Stimulated activated naive B cell treated with anti-CD40 and anti-IgM and Interleukin-4, amounts not matched to agents 10 μg/mL and 1 μg/mL and 100 μg/mL, for 72 hours (primary cell): ENCODE results near the gene HSPB1.
"Not testable (repeated sequence)": the region's sequence is repeated elsewhere in the genome, so short reads cannot be mapped to it uniquely, and the experiment has no call there.

Experiments
- ATAC-seq, 2 donors: fragments of 150-1000 bp; cut with Tn5 transposase; replicated peaks; 2 replicates each; pipeline ENCODE4 v1.10.0; 2021; ENCODE audit warnings: moderate library complexity in 1 of 2
- DNase-seq: peaks from one replicate; pipeline ENCODE4 v3.0.0; 2021
- H3K27ac Mint-ChIP-seq: one replicate; pipeline ENCODE4 v1.8.0; 2022; ENCODE audit warnings: mild to moderate bottlenecking, mixed read lengths
- H3K27me3 Mint-ChIP-seq, 2 donors: one replicate each; pipeline ENCODE4 v1.8.0; 2022; ENCODE audit warnings: mixed read lengths in 2 of 2
- H3K36me3 Mint-ChIP-seq, 2 donors: one replicate each; pipeline ENCODE4 v1.8.0; 2022; ENCODE audit warnings: mixed read lengths in 2 of 2, mild to moderate bottlenecking in 1 of 2
- H3K4me1 Mint-ChIP-seq, 2 donors: one replicate each; pipeline ENCODE4 v1.8.0; 2022; ENCODE audit warnings: mixed read lengths in 2 of 2, mild to moderate bottlenecking in 1 of 2
- H3K4me3 Mint-ChIP-seq, 2 donors: one replicate each; pipeline ENCODE4 v1.8.0; 2022; ENCODE audit warnings: mild to moderate bottlenecking in 2 of 2, mixed read lengths in 2 of 2, moderate library complexity in 1 of 2
- H3K9me3 Mint-ChIP-seq, 2 donors: one replicate each; pipeline ENCODE4 v1.8.0; 2022; ENCODE audit warnings: mixed read lengths in 2 of 2, mild to moderate bottlenecking in 1 of 2

HSPB1 gene

DNA sequence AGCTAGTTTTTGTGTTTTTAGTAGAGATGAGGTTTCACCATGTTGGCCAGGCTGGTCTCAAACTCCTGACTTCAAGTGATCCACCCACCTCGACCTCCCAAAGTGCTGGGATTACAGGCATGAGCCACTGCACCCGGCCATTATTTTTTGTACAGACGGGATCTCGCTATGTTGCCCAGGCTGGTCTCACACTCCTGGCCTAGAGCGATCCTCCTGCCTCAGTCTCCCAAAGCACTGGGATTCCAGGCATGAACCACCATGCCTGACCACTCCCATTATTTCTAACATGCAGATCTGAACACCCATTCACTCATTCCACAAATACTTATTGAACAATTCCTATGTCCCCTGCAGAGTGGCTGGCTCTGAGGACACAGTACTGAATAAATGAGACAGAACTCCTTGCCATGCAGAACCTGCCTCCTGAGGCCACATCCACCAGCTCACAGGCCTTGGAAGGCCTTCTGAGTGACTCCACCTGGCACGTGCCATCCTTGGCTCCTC, 11.6 kb upstream of the HSPB1 start:
- not testable (repeated sequence) for ATAC-seq, H3K36me3 Mint-ChIP-seq, DNase-seq, H3K27ac Mint-ChIP-seq, H3K4me3 Mint-ChIP-seq, H3K9me3 Mint-ChIP-seq
- peaks cover 11 to 26% of the 10 kb centered on the region in 2 donors for H3K4me1 Mint-ChIP-seq
- H3K27me3 Mint-ChIP-seq, result peaks cover 13 to 26% of the 10 kb centered on the region in 2 donors

DNA sequence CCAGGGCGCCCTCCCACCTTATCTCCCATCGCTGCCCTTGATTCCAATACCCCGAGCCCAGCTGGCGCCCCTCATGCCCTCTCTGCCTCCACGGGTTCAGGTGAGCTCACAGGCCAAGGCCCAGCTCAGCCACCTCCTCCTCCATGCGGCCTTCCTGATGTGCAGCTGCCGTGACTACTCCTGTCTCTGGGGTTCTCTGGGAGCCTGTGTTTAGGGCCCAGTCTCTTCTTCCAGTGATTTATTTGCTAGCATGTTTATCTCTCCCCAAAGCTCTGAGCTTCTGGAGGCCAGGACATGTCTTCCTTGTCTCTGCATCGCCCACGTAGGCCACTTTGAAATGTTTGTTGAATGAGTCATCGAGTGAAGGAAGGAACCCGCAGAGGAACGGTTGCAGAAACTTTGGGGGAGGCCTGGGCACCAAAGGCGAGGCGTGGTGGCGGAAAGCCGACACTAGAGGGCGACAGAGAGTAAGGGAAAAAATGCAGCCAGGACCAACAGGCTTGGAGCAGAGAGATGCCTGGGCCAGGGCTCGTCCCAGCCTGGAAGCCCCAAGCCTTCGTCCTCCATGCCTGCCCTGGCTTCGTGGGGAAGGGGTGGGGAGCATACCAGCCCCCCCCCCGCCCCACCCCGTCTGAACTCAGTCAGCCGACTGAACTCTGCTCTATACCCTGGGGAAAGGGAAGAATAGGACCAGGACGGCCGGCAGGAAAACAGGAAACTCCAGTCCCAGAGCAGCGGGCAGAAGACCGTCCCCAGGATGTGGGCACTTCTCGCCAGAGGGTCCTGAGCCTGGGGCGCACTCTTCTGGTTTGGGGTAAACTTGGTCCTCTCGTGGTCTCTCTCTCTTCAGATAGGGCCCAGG, 10.9 kb upstream of the HSPB1 start:
- peak; percentile 84 for DNase-seq
- Mint-ChIP-seq H3K27me3 (peaks cover 9 to 19% of the 10 kb centered on the region in 2 donors), H3K4me1 (peaks cover 11 to 26% of the 10 kb centered on the region in 2 donors), H3K36me3 (no peaks in the 10 kb centered on the region), H3K4me3 (peak overlapping the region; percentile 7 to 23), H3K9me3 (no peaks in the 10 kb centered on the region), H3K27ac (peak overlapping the region; percentile 70)
- peak; percentile 86 to 89 for ATAC-seq

- Mint-ChIP-seq H3K4me3 (peak overlapping the region; percentile 7 to 23), H3K4me1 (peaks cover 11 to 26% of the 10 kb centered on the region in 2 donors), H3K9me3 (no peaks in the 10 kb centered on the region), H3K36me3 (no peaks in the 10 kb centered on the region), H3K27ac (peak overlapping the region; percentile 70), H3K27me3 (peaks cover 6 to 21% of the 10 kb centered on the region in 2 donors)
- DNase-seq, result no peak
- peak in 1 of 2 donors; percentile 3 for ATAC-seq
Observed at GRCh38 chr7:76292213-76292573, 10.3 kb upstream of the HSPB1 start.

- not testable (repeated sequence) for H3K36me3 Mint-ChIP-seq, DNase-seq, ATAC-seq, H3K27ac Mint-ChIP-seq, H3K4me3 Mint-ChIP-seq, H3K9me3 Mint-ChIP-seq
- Mint-ChIP-seq H3K27me3 (peaks cover 6 to 17% of the 10 kb centered on the region in 2 donors), H3K4me1 (peaks cover 11 to 26% of the 10 kb centered on the region in 2 donors)
Observed at GRCh38 chr7:76292911-76293310, 9.6 kb upstream of the HSPB1 start.

DNA sequence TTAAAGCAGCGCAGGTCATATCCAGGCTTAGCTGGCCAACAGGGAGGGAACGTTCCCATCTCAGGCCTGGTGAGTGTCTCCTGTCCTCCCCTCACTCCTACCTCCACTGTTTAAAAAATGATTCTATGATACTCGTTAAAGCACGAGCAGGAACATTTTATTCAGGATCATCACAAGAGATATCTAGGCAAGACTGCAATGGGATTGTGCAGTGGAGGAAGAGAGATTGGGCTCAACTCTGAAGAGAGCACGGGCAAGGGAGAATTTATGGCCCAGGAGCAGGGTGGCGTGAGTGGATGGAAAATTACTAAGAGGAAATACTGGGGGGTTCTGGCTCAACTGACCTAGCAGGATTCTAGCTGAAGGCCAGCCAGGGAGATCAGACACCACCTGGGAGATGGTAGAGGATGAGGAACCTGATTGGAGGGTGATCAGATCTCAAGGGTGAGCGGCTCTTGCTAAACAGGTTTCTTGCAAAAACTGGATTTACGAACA, 9.0 kb upstream of the HSPB1 start:
- Mint-ChIP-seq H3K27ac (no peak overlapping the region), H3K27me3 (peaks cover 6 to 17% of the 10 kb centered on the region in 2 donors), H3K9me3 (no peaks in the 10 kb centered on the region), H3K4me3 (no peak overlapping the region), H3K4me1 (peaks cover 11 to 26% of the 10 kb centered on the region in 2 donors), H3K36me3 (no peaks in the 10 kb centered on the region)
- ATAC-seq (no peak), DNase-seq (no peak)

GRCh38 chr7:76294344-76295024, 8.0 kb upstream of the HSPB1 start:
- DNase-seq, result peak; percentile 58
- H3K27me3 Mint-ChIP-seq, result peaks cover 6 to 17% of the 10 kb centered on the region in 2 donors
- H3K4me1 Mint-ChIP-seq, result peaks cover 11 to 26% of the 10 kb centered on the region in 2 donors
- H3K4me3 Mint-ChIP-seq, result peak overlapping the region in 1 of 2 donors; percentile 41
- H3K27ac Mint-ChIP-seq, result no peak overlapping the region
- H3K9me3 Mint-ChIP-seq, result no peaks in the 10 kb centered on the region
- ATAC-seq, result peak; percentile 55 to 75
- no peaks in the 10 kb centered on the region for H3K36me3 Mint-ChIP-seq

DNA sequence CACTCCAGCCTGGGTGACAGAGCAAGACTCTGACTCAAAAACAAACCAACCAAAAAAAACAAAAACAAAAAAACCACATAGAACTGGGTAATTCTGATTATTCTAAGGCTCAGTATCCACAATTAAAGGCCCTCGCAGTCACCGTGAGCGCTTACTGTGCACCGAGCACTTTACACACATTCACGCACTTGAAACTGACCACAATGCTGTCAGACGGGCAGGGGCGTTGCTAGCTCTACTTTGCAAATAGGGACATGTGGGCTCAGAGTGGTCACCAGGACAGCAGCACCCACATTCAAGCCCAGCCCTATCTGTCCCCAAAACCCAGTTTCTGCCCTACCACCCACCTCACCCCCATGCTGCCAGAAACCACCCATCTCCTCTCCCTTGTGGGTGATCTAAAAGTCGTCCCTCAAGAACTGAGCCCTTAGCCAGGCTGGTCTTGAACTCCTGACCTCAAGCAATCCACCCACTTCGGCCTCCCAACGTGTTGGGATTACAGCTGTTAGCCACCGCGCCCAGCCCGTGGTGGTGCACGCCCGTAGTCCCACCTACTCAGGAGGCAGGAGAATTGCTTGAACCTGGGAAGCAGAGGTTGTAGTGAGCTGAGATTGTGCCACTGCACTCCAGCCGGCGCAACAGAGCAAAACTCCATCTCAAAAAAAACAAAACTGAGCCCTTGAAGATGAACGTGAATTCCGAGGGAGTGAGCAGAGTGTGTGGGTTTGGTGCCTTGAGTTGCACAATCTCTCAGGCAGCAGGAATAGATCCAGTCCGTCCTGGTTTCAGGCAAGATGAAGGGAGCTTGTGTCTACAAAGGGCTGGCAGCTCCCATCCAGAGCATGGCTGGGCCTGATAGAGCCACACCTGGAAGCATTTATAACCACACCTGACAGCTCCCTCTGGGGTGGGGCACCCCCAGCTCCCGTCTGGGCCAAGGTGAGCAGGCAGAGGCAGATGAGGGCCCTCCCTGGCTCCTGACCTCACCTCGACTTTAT, 5.4 kb upstream of the HSPB1 start:
- peaks cover 0 to under 1% of the 10 kb centered on the region in 2 donors for H3K36me3 Mint-ChIP-seq
- DNase-seq (no peak), ATAC-seq (no peak)
- H3K4me1 Mint-ChIP-seq, result peaks cover 6 to 17% of the 10 kb centered on the region in 2 donors
- no peak overlapping the region for H3K27ac Mint-ChIP-seq
- H3K27me3 Mint-ChIP-seq, result peaks cover 7 to 9% of the 10 kb centered on the region in 2 donors
- H3K4me3 Mint-ChIP-seq, result no peak overlapping the region
- peaks cover 0 to under 1% of the 10 kb centered on the region in 2 donors for H3K9me3 Mint-ChIP-seq

DNA sequence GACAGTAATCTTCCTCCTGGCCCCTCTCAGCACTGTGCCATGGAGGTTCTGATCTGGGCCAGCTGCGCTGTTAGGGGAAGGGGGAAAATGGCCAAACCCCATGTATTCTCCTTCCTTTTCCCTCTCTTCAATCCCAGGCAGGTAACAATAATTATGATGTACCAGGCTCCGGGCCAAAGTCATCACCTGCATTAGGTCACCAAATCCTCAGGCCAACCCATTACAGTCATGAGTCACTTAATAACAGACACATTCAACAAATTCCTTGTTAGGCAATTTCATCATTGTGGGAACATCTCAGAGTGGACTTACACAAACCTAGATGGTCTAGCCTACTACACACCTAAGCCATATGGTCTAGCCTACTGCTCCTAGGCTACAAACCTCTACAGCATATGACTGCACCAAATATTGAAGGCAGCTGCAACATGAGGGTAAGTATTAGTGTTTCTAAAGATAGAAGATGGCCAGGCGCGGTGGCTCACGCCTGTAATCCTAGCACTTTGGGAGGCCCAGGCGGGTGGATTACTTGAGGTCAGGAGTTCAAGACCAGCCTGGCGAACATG, 2.2 kb upstream of the HSPB1 start:
- Mint-ChIP-seq H3K4me1 (peaks cover 12 to 22% of the 10 kb centered on the region in 2 donors), H3K27ac (no peak overlapping the region), H3K27me3 (peaks cover 3 to 5% of the 10 kb centered on the region in 2 donors), H3K9me3 (peaks cover 3 to 4% of the 10 kb centered on the region in 2 donors), H3K36me3 (peaks cover 2 to 12% of the 10 kb centered on the region in 2 donors), H3K4me3 (no peak overlapping the region)
- DNase-seq, result no peak
- ATAC-seq, result no peak

- Mint-ChIP-seq H3K4me3 (no peak overlapping the region), H3K27me3 (peaks cover 3 to 5% of the 10 kb centered on the region in 2 donors), H3K4me1 (peaks cover 12 to 18% of the 10 kb centered on the region in 2 donors), H3K27ac (no peak overlapping the region), H3K36me3 (peaks cover 2 to 12% of the 10 kb centered on the region in 2 donors), H3K9me3 (peaks cover 3 to 4% of the 10 kb centered on the region in 2 donors)
- no peak for DNase-seq
- no peak for ATAC-seq
Observed at GRCh38 chr7:76301000-76301399, 1.5 kb upstream of the HSPB1 start.

GRCh38 chr7:76303202-76304147, 1.0 kb downstream of the HSPB1 start:
- DNase-seq (peak; percentile 64), ATAC-seq (peak; percentile 56 to 58)
- Mint-ChIP-seq H3K4me3 (peak overlapping the region; percentile 89 to 90), H3K27me3 (peaks cover 0 to 5% of the 10 kb centered on the region in 2 donors), H3K27ac (peak overlapping the region; percentile 93), H3K9me3 (peaks cover 3 to 4% of the 10 kb centered on the region in 2 donors), H3K36me3 (peaks cover 2 to 12% of the 10 kb centered on the region in 2 donors), H3K4me1 (peaks cover 12 to 18% of the 10 kb centered on the region in 2 donors)

- ATAC-seq, result no peak
- Mint-ChIP-seq H3K4me1 (peaks cover 12 to 18% of the 10 kb centered on the region in 2 donors), H3K27me3 (peaks cover 0 to 5% of the 10 kb centered on the region in 2 donors), H3K4me3 (no peak overlapping the region), H3K9me3 (peaks cover 3 to 4% of the 10 kb centered on the region in 2 donors), H3K27ac (no peak overlapping the region), H3K36me3 (peaks cover 2 to 12% of the 10 kb centered on the region in 2 donors)
- DNase-seq, result no peak
Observed at GRCh38 chr7:76304888-76305375, 2.5 kb downstream of the HSPB1 start.

DNA sequence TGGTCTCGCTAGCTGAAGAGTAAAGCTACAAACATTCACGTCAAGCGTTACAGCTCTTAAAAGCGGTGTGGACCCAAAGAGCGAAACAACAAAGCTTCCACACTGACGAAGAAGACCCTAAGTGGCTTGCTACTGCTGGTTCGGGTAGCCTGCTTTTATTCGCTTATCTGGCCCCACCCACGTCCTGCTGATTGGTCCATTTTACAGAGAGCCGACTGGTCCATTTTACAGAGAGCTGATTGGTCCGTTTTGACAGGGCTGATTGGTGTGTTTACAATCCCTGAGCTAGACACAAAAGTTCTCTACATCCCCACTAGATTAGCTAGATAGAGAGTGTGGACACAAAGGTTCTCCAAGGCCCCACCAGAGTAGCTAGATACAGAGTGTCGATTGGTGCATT, 6.4 kb downstream of the HSPB1 start:
- H3K4me1 Mint-ChIP-seq, ATAC-seq, DNase-seq, H3K36me3 Mint-ChIP-seq, H3K27me3 Mint-ChIP-seq, H3K9me3 Mint-ChIP-seq, H3K4me3 Mint-ChIP-seq, H3K27ac Mint-ChIP-seq: not testable (repeated sequence)
